Measurements from ENCODE around the gene RNF112.

Gene RNF112

GRCh38 chr17:19415311-19415710, 4.3 kb downstream of the RNF112 start:
- TF ChIP-seq ZNF48 (tag by site-specific recombination; IDR thresholded peaks at IDR 0.05) = no peak
- no peak for TF ChIP-seq TSHZ1 (tag by site-specific recombination; IDR thresholded peaks at IDR 0.05; ENCODE audit: borderline replicate concordance)
- TF ChIP-seq ZNF664 (tag by site-specific recombination; IDR thresholded peaks at IDR 0.05) = no peak
- TF ChIP-seq ZNF791 (tag by site-specific recombination; IDR thresholded peaks at IDR 0.05) = no peak
- TF ChIP-seq ZNF266 (tag by site-specific recombination; IDR thresholded peaks at IDR 0.05; ENCODE audit: low read depth) = no peak
- no peak for TF ChIP-seq ZNF776 (tag by site-specific recombination; IDR thresholded peaks at IDR 0.05; ENCODE audit: borderline replicate concordance)
- TF ChIP-seq KLF10 (tag by site-specific recombination; IDR thresholded peaks at IDR 0.05) = no peak
- no peak for TF ChIP-seq ZNF280D (tag by site-specific recombination; IDR thresholded peaks at IDR 0.05)
- no peaks in the 10 kb centered on the region for H3K4me1 ChIP-seq (ENCODE audit: control insufficient read depth, insufficient read depth, low read length)
- no peaks in the 10 kb centered on the region for H3K36me3 ChIP-seq (ENCODE audit: control insufficient read depth in 2 of 2, insufficient read depth in 1 of 2, low read length in 2 of 2)
- ChIA-PET POLR2A (no interaction called here), CTCF (no interaction called here)
- no peaks in the 10 kb centered on the region for H3K9me3 ChIP-seq (ENCODE audit: control insufficient read depth, insufficient read depth, low read depth, low read length)
- H3K4me3 ChIP-seq (ENCODE audit: low read depth, low read length) = no peak overlapping the region
- no peak overlapping the region for H3K27ac ChIP-seq (ENCODE audit: extremely low read depth, low read depth, low read length)

- POLR2A ChIA-PET = no interaction called here
- no peaks in the 10 kb centered on the region for H3K9me3 ChIP-seq (ENCODE audit: control insufficient read depth, insufficient read depth, low read depth, low read length)
- H3K4me3 ChIP-seq (ENCODE audit: low read depth, low read length) = no peak overlapping the region
- H3K27ac ChIP-seq (ENCODE audit: extremely low read depth, low read depth, low read length) = no peak overlapping the region
- H3K36me3 ChIP-seq (ENCODE audit: control insufficient read depth in 2 of 2, insufficient read depth in 1 of 2, low read length in 2 of 2) = no peaks in the 10 kb centered on the region
- CTCF ChIA-PET = no interaction called here
- no peaks in the 10 kb centered on the region for H3K4me1 ChIP-seq (ENCODE audit: control insufficient read depth, insufficient read depth, low read length)
- TF ChIP-seq HOXC10 (CRISPR knock-in tag; IDR thresholded peaks at IDR 0.05) (no peak), ZNF624 (tag by site-specific recombination; IDR thresholded peaks at IDR 0.05) (no peak), ZNF544 (tag by site-specific recombination; IDR thresholded peaks at IDR 0.05) (no peak), ZNF654 (tag by site-specific recombination; IDR thresholded peaks at IDR 0.05; ENCODE audit: low read depth) (no peak), ZBTB49 (tag by site-specific recombination; IDR thresholded peaks at IDR 0.05; ENCODE audit: low read depth) (no peak), ZNF341 (tag by site-specific recombination; IDR thresholded peaks at IDR 0.05; ENCODE audit: low read depth) (no peak), FEZF1 (tag by site-specific recombination; IDR thresholded peaks at IDR 0.05) (no peak), ZBTB6 (tag by site-specific recombination; IDR thresholded peaks at IDR 0.05) (no peak), PRDM2 (tag by site-specific recombination; IDR thresholded peaks at IDR 0.05; ENCODE audit: borderline replicate concordance) (no peak)
Measured at GRCh38 chr17:19415806-19416775, 5.1 kb downstream of the RNF112 start.

Measured in HEK293 (cell line).